B cell (primary cell): Measurements from ENCODE around the gene SLC2A13. TPM values are rescaled to one million over a fixed set of nuclear protein-coding genes. Genes with fewer than 3 reads are reported as not detected.

ENCODE experiments used
- ATAC-seq: fragments of 200-7000 bp; cut with Tn5 transposase; one replicate; pipeline ENCODE4 v1.10.0; 2021; ENCODE audit warnings: low read depth, mild to moderate bottlenecking, moderate number of reproducible peaks, moderate library complexity
- CTCF ChIA-PET: fragments of 350-600 bp; sonication (Branson Sonifier 250); formaldehyde crosslinking; loops from one replicate; lab custom pipeline; 2021; ENCODE audit warnings: antibody characterized with exemption, inconsistent platforms; lab: Charles Lee
- POLR2A ChIA-PET: fragments of 350-600 bp; sonication (Branson Sonifier 250); formaldehyde crosslinking; loops from one replicate; lab custom pipeline; 2021; ENCODE audit warnings: antibody characterized with exemption; lab: Charles Lee
- DNase-seq: peaks from one replicate; pipeline ENCODE4 v3.0.0; 2013
- H2AFZ ChIP-seq: 2 replicates; pipeline ENCODE4 v1.6.1; 2012; ENCODE audit warnings: mild to moderate bottlenecking, low read depth, low read length; ENCODE audit not compliant: insufficient read depth, poor library complexity, severe bottlenecking
- H3K27ac ChIP-seq, 2 donors: 1 replicate in 1 of 2; 2 replicates in 1 of 2; pipeline ENCODE4 v1.5.1; 2012 to 2013; ENCODE audit warnings: low read length in 2 of 2, mild to moderate bottlenecking in 2 of 2, moderate library complexity in 1 of 2
- H3K27me3 ChIP-seq, 4 experiments: fragments of 200-600 bp in 1 of 4; sonication (generic) in 1 of 4; replicated peaks in 1 of 4; 1 replicate in 2 of 4; 2 replicates in 2 of 4; pipeline versions ENCODE4 v1.6.1 to v1.7.0; 2013 to 2016; ENCODE audit warnings: low read length in 3 of 4, mild to moderate bottlenecking in 2 of 4, mixed read lengths in 1 of 4, moderate library complexity in 1 of 4; ENCODE audit not compliant: insufficient read depth in 4 of 4, control insufficient read depth in 3 of 4; ENCODE audit errors: control extremely low read depth in 1 of 4
- H3K36me3 ChIP-seq, 2 experiments: replicated peaks in 1 of 2; 1 replicate in 1 of 2; 2 replicates in 1 of 2; pipeline versions ENCODE4 v1.6.1 to v1.7.1; 2013; ENCODE audit warnings: low read length in 1 of 2; ENCODE audit not compliant: insufficient read depth in 2 of 2, control insufficient read depth in 1 of 2; ENCODE audit errors: control extremely low read depth in 1 of 2, extremely low read depth in 1 of 2
- H3K4me1 ChIP-seq, 2 donors: fragments of 200-600 bp in 1 of 2; sonication (generic) in 1 of 2; 1 replicate in 1 of 2; 2 replicates in 1 of 2; pipeline versions ENCODE4 v1.5.1 to v1.6.1; 2013 to 2017; ENCODE audit warnings: low read length in 2 of 2; ENCODE audit not compliant: control insufficient read depth in 2 of 2, insufficient read depth in 2 of 2
- H3K4me2 ChIP-seq: replicated peaks from 2 replicates; pipeline ENCODE3; 2012; ENCODE audit warnings: mild to moderate bottlenecking, low read depth, low read length; ENCODE audit not compliant: poor library complexity, severe bottlenecking
- H3K4me3 ChIP-seq, 5 experiments: fragments of 200-600 bp in 1 of 5; sonication (generic) in 1 of 5; 1 replicate in 3 of 5; 2 replicates in 2 of 5; pipeline versions ENCODE4 v1.5.1 to v1.7.0; 2011 to 2016; ENCODE audit warnings: low read length in 4 of 5, mild to moderate bottlenecking in 4 of 5, low read depth in 2 of 5, control low read depth in 1 of 5, moderate library complexity in 1 of 5; ENCODE audit not compliant: insufficient read depth in 1 of 5; ENCODE audit errors: control extremely low read depth in 1 of 5, extremely low read depth in 1 of 5
- H3K79me2 ChIP-seq: fragments of 200-600 bp; sonication (generic); one replicate; pipeline ENCODE4 v1.6.0; 2016; ENCODE audit warnings: low read length; ENCODE audit not compliant: control insufficient read depth, insufficient read depth
- H3K9ac ChIP-seq: fragments of 200-600 bp; sonication (generic); 2 replicates; pipeline ENCODE4 v1.6.1; 2017; ENCODE audit warnings: mild to moderate bottlenecking, low read length, moderate library complexity
- H3K9me3 ChIP-seq, 3 donors: one replicate each; pipeline versions ENCODE4 v1.6.1 to v1.7.1; 2013; ENCODE audit warnings: low read length in 2 of 3; ENCODE audit not compliant: control insufficient read depth in 2 of 3, insufficient read depth in 1 of 3; ENCODE audit errors: control extremely low read depth in 1 of 3
- H4K20me1 ChIP-seq: 2 replicates; pipeline ENCODE4 v1.6.0; 2012; ENCODE audit warnings: mild to moderate bottlenecking, low read length; ENCODE audit not compliant: insufficient read depth, control insufficient read depth, poor library complexity, severe bottlenecking
- H3K27ac Mint-ChIP-seq: one replicate; pipeline ENCODE4 v1.8.0; 2021; ENCODE audit warnings: mixed read lengths
- H3K27me3 Mint-ChIP-seq: one replicate; pipeline ENCODE4 v1.8.0; 2021; ENCODE audit warnings: mixed read lengths
- H3K4me1 Mint-ChIP-seq: one replicate; pipeline ENCODE4 v1.8.0; 2021; ENCODE audit warnings: mixed read lengths
- H3K4me3 Mint-ChIP-seq: one replicate; pipeline ENCODE4 v1.8.0; 2021; ENCODE audit warnings: mixed read lengths
- H3K9me3 Mint-ChIP-seq: one replicate; pipeline ENCODE4 v1.8.0; 2022; ENCODE audit warnings: mixed read lengths; ENCODE audit not compliant: insufficient read depth
- EZH2 ChIP-seq: IDR thresholded peaks from 2 replicates; pipeline ENCODE4 v1.6.1; 2012; ENCODE audit warnings: borderline replicate concordance, low read depth, mild to moderate bottlenecking, moderate library complexity, low read length; ENCODE audit not compliant: insufficient read depth, poor library complexity, severe bottlenecking
- WGBS: methylation state at CpG from one replicate; pipeline ENCODE4 v1.1.5; 2013; ENCODE audit warnings: missing lambda C conversion rate; ENCODE audit not compliant: insufficient coverage; 5-methylcytosine and 5-hydroxymethylcytosine counted together
- intact Hi-C: fragments of 100-400 bp; cut with micrococcal nuclease; formaldehyde crosslinking; loops from one replicate; pipeline ENCODE4 v1.10.0; 2022
- polyA plus RNA-seq: library from polyadenylated mRNA; depleted of rRNA; stranded (reverse); fragments of >200 nt; gene quantifications from 2 replicates; pipeline ENCODE4 v1.2.3, GENCODE V29; 2012
- total RNA-seq, 2 donors: library from RNA; stranded (reverse); fragments of 120-200 nt in 1 of 2; gene quantifications; 1 replicate in 1 of 2; 2 replicates in 1 of 2; pipeline versions ENCODE4 v1.2.3 to v1.2.4, GENCODE V29; 2013 to 2022
- TF ChIP-seq, protein P1 (sequence below): fragments of 200-600 bp; IDR thresholded peaks from one replicate; pipeline ENCODE4 v1.8.0; 2022; ENCODE audit warnings: antibody characterized with exemption, mild to moderate bottlenecking

Gene SLC2A13
- total and polyA plus RNA-seq, 2 donors (not counting 1 experiment from before 2014, with no cell fraction given), result 2.1 to 8.6 TPM

DNA sequence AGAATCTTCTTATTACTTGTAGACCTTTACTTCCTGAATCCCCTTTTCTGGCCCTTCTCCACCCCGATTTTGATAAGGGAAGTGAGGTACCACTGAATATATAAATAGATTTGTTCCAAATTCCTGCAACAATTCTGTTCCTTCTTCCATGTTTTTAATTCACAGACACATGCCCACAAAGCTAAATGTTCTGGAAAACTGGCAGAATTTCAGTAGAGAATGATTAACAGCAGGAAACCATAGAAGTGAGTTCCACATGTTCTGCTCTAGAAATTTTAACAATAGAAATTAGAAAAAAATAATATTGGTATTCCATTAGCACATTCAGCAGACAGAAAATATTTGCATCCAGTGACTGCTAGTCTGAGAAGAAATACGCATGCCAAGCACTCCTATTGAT, 139.6 kb downstream of the SLC2A13 start:
- H3K4me3 ChIP-seq, result no peak overlapping the region
- no peak overlapping the region for H3K9ac ChIP-seq
- no peak overlapping the region for H3K4me2 ChIP-seq
- no peak overlapping the region for H3K27ac Mint-ChIP-seq
- no peaks in the 10 kb centered on the region for H3K79me2 ChIP-seq
- ChIA-PET POLR2A (no interaction called here), CTCF (no interaction called here)
- intact Hi-C loops, result no loop called here
- no peak overlapping the region for H3K27ac ChIP-seq
- no peaks in the 10 kb centered on the region for H3K9me3 Mint-ChIP-seq
- H3K36me3 ChIP-seq, result no peaks in the 10 kb centered on the region
- 100% methylated on average over 1 of the region's 2 CpGs for whole genome bisulfite sequencing
- no peaks in the 10 kb centered on the region for H3K4me1 Mint-ChIP-seq
- no peak overlapping the region for H2AFZ ChIP-seq
- H3K4me1 ChIP-seq, result no peaks in the 10 kb centered on the region
- no peak for TF ChIP-seq EZH2
- TF ChIP-seq, protein P1, sequence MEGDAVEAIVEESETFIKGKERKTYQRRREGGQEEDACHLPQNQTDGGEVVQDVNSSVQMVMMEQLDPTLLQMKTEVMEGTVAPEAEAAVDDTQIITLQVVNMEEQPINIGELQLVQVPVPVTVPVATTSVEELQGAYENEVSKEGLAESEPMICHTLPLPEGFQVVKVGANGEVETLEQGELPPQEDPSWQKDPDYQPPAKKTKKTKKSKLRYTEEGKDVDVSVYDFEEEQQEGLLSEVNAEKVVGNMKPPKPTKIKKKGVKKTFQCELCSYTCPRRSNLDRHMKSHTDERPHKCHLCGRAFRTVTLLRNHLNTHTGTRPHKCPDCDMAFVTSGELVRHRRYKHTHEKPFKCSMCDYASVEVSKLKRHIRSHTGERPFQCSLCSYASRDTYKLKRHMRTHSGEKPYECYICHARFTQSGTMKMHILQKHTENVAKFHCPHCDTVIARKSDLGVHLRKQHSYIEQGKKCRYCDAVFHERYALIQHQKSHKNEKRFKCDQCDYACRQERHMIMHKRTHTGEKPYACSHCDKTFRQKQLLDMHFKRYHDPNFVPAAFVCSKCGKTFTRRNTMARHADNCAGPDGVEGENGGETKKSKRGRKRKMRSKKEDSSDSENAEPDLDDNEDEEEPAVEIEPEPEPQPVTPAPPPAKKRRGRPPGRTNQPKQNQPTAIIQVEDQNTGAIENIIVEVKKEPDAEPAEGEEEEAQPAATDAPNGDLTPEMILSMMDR, result no peak
- H4K20me1 ChIP-seq, result no peaks in the 10 kb centered on the region
- H3K4me3 Mint-ChIP-seq, result no peak overlapping the region
- DNase-seq, result no peak
- H3K9me3 ChIP-seq, result no peaks in the 10 kb centered on the region
- ATAC-seq, result no peak
- H3K27me3 ChIP-seq, result no peaks in the 10 kb centered on the region
- H3K27me3 Mint-ChIP-seq, result no peaks in the 10 kb centered on the region

DNA sequence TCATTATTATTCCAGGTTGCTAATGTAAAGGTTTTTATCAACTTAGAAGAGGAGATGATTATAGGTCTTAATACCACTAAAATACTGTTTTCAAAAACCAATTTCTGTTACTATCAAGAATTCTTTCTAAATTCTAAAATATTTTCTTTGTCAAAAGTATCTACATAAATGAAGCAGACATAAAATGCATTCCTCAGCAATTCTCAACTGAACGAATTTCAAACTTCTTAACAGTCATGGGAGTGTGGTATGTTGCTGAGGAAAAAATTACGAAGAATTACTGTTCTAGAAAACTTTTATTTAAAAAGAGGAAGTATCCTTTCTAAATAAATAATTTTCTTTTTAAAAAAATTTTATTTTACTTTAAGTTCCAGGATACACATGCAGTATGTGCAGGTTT, 146.4 kb downstream of the SLC2A13 start:
- H3K27ac Mint-ChIP-seq, result no peak overlapping the region
- H2AFZ ChIP-seq, result no peak overlapping the region
- no CpG with 5 or more reads among the region's 2 CpGs for WGBS
- ChIA-PET POLR2A (no interaction called here), CTCF (no interaction called here)
- no peaks in the 10 kb centered on the region for H4K20me1 ChIP-seq
- H3K79me2 ChIP-seq, result no peaks in the 10 kb centered on the region
- intact Hi-C loops, result no loop called here
- DNase-seq (no peak), ATAC-seq (no peak)
- no peaks in the 10 kb centered on the region for H3K4me1 Mint-ChIP-seq
- no peaks in the 10 kb centered on the region for H3K27me3 Mint-ChIP-seq
- TF ChIP-seq, protein P1, result no peak
- TF ChIP-seq EZH2, result no peak
- H3K4me3 Mint-ChIP-seq, result no peak overlapping the region
- H3K27me3 ChIP-seq, result no peaks in the 10 kb centered on the region
- H3K9ac ChIP-seq, result no peak overlapping the region
- no peaks in the 10 kb centered on the region for H3K9me3 Mint-ChIP-seq
- H3K4me2 ChIP-seq, result no peak overlapping the region
- no peaks in the 10 kb centered on the region for H3K4me1 ChIP-seq
- no peaks in the 10 kb centered on the region for H3K36me3 ChIP-seq
- no peak overlapping the region for H3K27ac ChIP-seq
- H3K4me3 ChIP-seq, result no peak overlapping the region
- no peaks in the 10 kb centered on the region for H3K9me3 ChIP-seq
